GM21360 (cell line): ENCODE data around the gene PTH2R.
"Not testable (repeated sequence)": the region's sequence is repeated elsewhere in the genome, so short reads cannot be mapped to it uniquely, and the experiment has no call there.

Experiments used
- ATAC-seq: cut with Tn5 transposase; IDR thresholded peaks from one replicate; pipeline ENCODE4 v1.9.1; 2021; ENCODE audit warnings: mild to moderate bottlenecking, moderate library complexity; ENCODE audit not compliant: unreplicated experiment

The PTH2R gene

GRCh38 chr2:208392300-208392699 lies 14.3 kb upstream of the PTH2R start:
- ATAC-seq: no peak

GRCh38 chr2:208396796-208397195 lies 9.8 kb upstream of the PTH2R start:
- ATAC-seq: not testable (repeated sequence)

GRCh38 chr2:208399201-208399600 lies 7.4 kb upstream of the PTH2R start:
- no peak for ATAC-seq

- peak; percentile 55 for ATAC-seq
Measured at GRCh38 chr2:208407667-208408066, 1.1 kb downstream of the PTH2R start.

- ATAC-seq: no peak
Measured at GRCh38 chr2:208413931-208414330, 7.3 kb downstream of the PTH2R start.

- ATAC-seq: peak; percentile 82
Measured at GRCh38 chr2:208415255-208415654, 8.7 kb downstream of the PTH2R start.

- ATAC-seq: peak; percentile 74
Measured at GRCh38 chr2:208415897-208416296, 9.3 kb downstream of the PTH2R start.

GRCh38 chr2:208426412-208427045 lies 19.9 kb downstream of the PTH2R start:
- ATAC-seq: no peak

GRCh38 chr2:208437755-208438154 lies 31.2 kb downstream of the PTH2R start:
- no peak for ATAC-seq

- no peak for ATAC-seq
Measured at GRCh38 chr2:208440716-208441115, 34.1 kb downstream of the PTH2R start.

- no peak for ATAC-seq
Measured at GRCh38 chr2:208441951-208442350, 35.4 kb downstream of the PTH2R start.

- not testable (repeated sequence) for ATAC-seq
Measured at GRCh38 chr2:208447447-208447846, 40.9 kb downstream of the PTH2R start.

GRCh38 chr2:208451061-208451460 lies 44.5 kb downstream of the PTH2R start:
- ATAC-seq: no peak

GRCh38 chr2:208454861-208455260 lies 48.3 kb downstream of the PTH2R start:
- no peak for ATAC-seq

- ATAC-seq: no peak
Measured at GRCh38 chr2:208463721-208464120, 57.1 kb downstream of the PTH2R start.

GRCh38 chr2:208464205-208464604 lies 57.6 kb downstream of the PTH2R start:
- ATAC-seq: no peak

- ATAC-seq: peak; percentile 90
Measured at GRCh38 chr2:208466151-208466919, 59.7 kb downstream of the PTH2R start.

- ATAC-seq: no peak
Measured at GRCh38 chr2:208466920-208467298, 60.3 kb downstream of the PTH2R start.

- ATAC-seq: no peak
Measured at GRCh38 chr2:208467564-208467963, 61.0 kb downstream of the PTH2R start.

GRCh38 chr2:208477741-208478140 lies 71.1 kb downstream of the PTH2R start:
- ATAC-seq: no peak

- no peak for ATAC-seq
Measured at GRCh38 chr2:208479342-208479741, 72.8 kb downstream of the PTH2R start.

GRCh38 chr2:208481945-208482344 lies 75.4 kb downstream of the PTH2R start:
- ATAC-seq: not testable (repeated sequence)
